Cardiac fibroblast (primary cell): ENCODE data around the gene CCDC39.

Source experiments
- DNase-seq, 2 donors: peaks; one replicate each; pipeline versions ENCODE4 v3.0.0 to v3.0.0-alpha.2; 2010; ENCODE audit warnings: low read depth in 2 of 2
- H3K4me3 ChIP-seq, 2 donors: replicated peaks in 1 of 2; 1 replicate in 1 of 2; 2 replicates in 1 of 2; pipeline ENCODE4 v1.5.1; 2011; ENCODE audit warnings: low read depth in 2 of 2, low read length in 2 of 2, mild to moderate bottlenecking in 2 of 2, moderate library complexity in 1 of 2
- TF ChIP-seq, protein P1 (sequence below): IDR thresholded peaks from one replicate; pipeline ENCODE4 v1.5.1; 2011; ENCODE audit warnings: low read depth, mild to moderate bottlenecking, low read length, inconsistent platforms

CCDC39 gene

DNA sequence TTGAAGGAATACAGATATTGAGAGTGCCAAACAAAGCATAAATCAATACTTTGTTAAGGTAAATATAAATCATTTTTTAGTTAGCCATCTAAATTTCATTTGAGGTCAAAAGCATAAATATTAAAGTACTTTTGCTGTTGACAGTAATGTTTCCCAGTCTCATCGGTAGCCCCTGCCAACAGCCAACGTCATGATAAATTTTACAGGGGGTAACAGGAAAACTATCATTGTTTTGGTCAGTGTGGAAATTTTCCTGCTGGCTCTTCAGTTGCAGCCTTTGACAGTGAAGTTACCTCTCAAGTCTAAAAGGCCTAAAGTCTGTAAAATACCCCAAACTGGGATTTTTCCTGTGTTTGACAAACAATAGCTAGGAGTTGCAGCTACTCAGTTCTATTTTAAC, 114.6 kb downstream of the CCDC39 start:
- no peak for DNase-seq
- TF ChIP-seq, protein P1, sequence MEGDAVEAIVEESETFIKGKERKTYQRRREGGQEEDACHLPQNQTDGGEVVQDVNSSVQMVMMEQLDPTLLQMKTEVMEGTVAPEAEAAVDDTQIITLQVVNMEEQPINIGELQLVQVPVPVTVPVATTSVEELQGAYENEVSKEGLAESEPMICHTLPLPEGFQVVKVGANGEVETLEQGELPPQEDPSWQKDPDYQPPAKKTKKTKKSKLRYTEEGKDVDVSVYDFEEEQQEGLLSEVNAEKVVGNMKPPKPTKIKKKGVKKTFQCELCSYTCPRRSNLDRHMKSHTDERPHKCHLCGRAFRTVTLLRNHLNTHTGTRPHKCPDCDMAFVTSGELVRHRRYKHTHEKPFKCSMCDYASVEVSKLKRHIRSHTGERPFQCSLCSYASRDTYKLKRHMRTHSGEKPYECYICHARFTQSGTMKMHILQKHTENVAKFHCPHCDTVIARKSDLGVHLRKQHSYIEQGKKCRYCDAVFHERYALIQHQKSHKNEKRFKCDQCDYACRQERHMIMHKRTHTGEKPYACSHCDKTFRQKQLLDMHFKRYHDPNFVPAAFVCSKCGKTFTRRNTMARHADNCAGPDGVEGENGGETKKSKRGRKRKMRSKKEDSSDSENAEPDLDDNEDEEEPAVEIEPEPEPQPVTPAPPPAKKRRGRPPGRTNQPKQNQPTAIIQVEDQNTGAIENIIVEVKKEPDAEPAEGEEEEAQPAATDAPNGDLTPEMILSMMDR = no peak
- no peak overlapping the region for H3K4me3 ChIP-seq
